SKM-1 treated with dmso at 0.1 percent for 144 hours (cell line): ENCODE measurements around the gene CEP120.

ENCODE experiments used
- DNase-seq: peaks from one replicate; lab custom pipeline; 2025; ENCODE audit not compliant: unreplicated experiment; lab: John Stamatoyannopoulos, UW

CEP120 gene

DNA sequence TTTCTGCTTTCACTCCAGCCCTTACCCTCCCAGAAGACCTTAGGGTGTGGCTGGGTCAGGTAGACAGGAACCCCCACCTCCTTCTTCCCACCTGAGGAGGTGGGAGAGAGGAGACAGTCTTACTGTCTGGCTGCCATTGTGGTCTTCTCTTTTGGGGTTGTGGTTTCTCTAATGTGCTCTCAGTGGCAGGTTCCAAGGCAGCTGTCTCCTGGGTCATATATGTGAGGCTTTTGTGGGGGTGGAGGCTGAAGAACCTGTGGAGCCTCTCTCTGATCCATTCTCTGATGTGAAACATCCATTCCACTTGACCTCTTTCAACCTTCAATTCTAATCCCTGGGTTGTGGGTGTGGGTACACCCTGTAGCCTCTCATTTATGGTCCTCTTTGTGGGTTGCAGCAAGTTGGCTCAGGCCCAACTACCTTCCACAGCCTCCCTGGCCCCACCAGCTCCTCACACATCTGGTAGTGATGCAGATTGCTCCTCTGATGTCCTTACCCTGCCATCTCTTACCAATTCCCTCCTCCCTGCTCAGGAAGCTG, 118.4 kb downstream of the CEP120 start:
- DNase-seq: no peak

DNA sequence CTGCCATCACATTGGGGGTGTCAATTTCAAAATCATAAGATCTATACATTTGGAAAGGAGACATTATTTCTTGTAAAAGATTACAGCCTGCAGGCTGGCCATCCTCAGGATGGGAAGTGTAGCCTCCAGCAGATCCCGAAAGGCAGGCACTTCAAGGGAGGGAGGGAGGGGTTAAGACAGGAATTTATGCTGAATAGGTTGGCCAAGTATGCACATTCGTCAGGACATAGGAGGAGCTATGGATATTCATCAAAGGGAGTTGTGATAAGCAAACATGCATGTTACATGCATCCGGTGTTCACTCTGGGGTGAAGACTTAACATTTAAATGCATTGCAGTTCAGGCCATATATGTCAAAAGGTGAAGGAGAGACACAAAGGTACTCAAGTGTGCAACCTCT, 119.4 kb downstream of the CEP120 start:
- DNase-seq: no peak

DNA sequence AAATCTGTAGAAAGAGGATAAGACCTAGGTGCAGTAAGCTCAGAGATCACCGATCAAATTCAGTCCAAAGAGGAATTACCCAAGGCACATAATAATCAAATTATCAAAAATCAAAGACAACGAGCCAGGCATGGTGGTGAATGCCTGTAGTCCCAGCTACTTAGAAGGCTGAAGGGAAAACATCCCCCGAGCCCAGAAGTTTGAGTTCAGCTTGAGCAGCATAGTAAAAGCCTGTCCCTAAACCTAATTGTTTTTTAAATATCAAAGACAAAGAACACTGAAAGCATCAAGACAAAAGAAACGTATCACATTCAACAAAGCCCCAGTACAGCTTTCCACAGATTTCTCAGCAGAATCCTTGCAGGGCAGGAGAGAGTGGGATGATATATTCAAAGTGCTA, 122.9 kb downstream of the CEP120 start:
- no peak for DNase-seq

DNA sequence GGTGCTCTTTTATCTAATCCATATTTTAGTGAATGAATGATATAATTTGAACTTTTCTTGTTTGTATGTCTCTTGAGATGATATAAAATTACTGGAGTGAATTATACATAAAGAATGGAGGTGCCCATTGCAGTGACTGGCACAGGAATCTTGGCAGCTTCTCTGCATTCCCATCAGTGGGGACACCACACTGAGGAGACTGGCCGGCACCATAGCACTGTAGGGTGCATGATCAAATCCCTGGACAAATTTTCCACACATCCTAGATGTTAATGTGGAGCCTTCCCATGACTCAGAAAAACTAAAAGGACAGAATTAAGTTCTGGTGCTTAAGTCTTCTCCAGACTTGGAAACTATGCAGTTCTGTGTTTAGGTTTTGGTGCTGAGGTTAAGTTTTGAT, 124.1 kb downstream of the CEP120 start:
- DNase-seq: no peak

DNA sequence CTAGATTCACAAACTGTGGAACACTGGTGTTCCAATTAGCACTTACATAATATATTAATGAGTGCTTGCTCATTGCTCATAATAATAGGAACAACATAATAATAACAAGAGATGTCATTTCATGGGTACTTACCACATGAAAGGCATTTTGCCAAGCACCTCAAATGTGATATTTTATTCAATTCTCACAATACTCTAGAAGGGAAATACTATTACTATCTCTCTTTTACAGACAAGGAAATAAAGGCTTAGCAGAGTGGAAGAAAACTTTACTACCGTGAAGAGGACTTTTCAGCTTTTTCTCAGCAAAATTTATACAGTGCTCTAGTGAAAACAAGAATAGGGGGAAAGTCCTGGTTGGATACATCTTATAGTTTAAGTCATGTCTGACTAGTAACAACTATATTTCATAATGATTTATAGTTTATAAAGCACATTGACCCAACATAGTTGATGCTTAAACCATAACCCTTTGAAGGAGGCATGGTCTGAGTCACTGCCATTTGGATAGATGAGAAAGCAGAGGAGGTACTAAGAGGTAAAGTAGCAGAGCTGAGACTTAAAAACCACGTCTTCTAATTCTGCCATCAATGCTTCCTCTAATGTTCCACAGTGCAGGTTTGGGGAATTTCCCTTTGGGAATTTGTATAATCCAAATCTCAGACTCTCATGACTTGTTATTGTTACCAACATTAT, 124.7 kb downstream of the CEP120 start:
- no peak for DNase-seq

DNA sequence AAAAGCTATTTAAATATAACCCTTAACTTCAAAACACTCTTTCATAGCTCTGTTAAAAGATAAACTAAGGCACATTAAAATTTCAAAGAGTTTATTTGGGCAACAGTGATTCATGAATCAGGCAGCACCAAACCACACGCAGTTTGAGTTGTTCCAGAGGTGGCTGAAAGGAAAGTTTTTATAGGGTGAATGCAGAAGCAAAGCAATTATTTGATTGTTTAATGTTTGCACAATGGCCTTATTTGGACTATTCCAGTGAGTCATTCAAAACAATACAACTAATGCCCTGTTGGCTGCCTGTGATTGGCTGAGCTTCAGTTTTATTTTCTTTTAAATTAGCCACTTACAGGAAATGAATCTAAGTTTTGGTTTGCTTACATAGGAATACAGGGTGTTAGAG, 125.3 kb downstream of the CEP120 start:
- DNase-seq: no peak

DNA sequence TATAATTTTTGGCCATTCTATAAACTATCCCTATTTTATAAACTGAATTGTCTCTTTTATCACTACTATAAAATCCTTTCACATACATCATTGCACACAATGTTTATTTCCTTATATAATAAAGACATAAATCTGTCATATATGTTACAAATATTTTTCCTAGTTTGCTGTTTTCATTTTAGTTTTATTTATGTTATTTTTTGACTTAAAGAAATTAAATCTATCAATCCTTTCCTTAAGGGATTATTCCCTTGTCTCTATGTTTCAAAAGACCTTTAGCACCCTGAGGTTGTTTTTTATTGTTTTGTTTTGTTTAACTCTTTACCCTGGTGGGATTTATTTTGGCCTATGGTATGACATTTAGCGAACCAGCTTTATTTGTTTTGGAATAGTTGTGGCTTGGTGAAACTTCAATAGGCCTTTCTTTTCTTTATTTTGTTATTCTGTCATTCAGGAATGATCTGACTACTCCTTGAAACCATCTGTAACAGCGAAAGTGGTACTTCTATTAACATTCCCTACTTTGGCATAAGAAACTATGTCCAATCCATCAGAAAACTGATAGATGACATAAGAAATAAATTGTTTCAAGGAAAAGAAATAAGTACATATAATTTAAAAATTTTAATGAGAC, 125.9 kb downstream of the CEP120 start:
- DNase-seq: no peak
